Measurements from ENCODE around the gene TRPM3.
A peak's percentile ranks its signal among the peaks of the same experiment; 100 is the strongest.

Gene TRPM3

DNA sequence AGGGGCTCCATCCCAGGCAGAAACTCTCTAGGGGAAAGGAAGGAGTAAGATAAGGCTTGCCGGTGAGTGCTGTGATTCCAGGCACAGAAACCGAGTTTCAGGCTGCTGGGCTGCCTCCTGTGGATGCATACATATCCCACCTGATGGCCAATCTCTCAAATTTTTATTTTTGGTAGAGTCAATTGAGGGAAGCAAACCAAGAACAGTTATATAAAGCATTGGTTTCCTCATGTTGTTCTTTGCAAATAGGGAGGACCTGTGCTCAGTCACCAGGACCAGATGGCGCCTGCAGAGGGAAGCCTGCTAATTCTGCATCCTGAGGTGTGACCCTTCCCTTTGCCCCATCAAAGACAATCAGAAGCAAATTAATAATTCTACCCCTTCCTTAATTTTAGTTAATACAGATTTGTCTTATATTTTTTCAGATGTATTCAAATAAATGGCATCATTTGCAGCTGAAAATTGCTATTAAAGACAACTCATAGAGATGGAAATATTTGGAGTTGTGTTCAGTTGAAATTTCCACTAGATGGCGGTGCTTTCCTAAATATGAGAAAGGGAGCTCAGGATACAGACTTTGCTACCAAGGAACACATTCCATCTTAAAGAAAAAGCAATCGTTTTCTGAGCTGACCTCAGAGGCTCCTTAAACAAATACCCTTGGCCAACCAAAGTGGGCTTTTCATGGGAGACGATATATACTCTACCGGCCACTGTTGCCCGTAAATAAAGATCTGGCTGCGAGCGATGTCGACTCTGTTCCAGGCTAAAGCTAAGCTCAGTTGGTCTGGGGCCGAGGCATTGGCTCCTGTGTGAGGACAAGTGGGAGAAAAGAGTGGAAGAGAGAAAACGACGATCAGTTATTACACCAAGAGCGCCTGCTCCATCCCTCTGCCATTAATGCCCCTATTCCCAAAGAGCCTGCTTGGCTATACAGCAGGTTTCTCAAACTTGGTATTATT is 481.3 kb downstream of the TRPM3 start:
- DNase-seq, result peak; percentile 51 to 56

DNA sequence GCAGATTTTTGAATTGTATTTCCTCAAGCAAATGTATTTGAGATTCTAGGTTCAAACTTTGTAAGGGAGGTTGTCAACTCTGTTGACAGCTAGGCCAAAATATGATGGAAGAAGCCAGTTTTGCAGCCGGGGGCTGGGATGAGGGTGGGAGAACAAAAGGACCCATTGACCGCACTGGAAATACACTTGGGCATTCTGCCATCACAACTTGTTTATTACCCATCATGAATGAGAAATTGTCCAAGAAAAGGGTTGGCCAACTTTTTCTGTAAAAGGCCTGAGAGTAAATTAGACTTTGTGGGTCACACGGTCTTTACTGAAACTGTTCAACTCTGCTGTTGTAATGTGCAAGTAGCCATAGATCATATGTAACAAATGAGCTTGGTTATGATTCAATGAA is 485.6 kb downstream of the TRPM3 start:
- DNase-seq, result no peak

DNA sequence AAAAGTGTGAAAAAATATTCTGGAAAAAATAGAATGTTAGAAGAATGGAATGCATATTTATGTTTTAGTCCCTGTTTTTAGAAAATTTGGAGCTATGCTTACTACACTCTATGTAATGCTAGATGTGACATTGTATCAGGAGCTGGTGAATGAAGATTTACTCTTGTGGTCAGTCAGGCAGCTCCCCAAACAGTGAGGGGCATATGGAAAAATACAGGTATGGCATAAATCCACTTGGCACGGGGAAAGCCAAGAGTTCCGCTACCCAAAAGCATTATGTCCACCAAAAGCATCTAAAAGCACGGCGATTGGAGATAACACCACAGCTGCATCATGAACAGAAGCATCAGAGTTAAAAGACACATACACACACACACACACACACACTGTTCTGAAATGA is 486.7 kb downstream of the TRPM3 start:
- no peak for DNase-seq

DNA sequence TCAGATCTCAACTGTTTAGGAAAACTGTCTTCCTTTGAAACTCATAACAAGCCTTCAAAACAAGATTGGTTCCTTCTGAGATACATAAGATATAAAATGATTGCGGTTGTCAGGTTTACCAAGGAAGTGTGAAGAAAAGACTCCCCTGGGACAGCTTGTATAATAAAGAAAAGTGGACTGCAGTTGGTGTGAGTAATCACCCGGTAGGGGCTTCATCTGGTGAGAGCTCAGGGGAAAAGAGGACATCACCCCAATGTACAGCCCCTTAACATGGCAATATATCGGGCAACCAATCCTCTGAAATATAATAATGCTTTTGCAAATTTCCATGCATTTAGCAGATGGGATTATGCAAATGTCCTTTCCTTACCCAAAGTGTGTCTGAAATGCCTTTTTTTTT is 490.4 kb downstream of the TRPM3 start:
- DNase-seq, result no peak

DNA sequence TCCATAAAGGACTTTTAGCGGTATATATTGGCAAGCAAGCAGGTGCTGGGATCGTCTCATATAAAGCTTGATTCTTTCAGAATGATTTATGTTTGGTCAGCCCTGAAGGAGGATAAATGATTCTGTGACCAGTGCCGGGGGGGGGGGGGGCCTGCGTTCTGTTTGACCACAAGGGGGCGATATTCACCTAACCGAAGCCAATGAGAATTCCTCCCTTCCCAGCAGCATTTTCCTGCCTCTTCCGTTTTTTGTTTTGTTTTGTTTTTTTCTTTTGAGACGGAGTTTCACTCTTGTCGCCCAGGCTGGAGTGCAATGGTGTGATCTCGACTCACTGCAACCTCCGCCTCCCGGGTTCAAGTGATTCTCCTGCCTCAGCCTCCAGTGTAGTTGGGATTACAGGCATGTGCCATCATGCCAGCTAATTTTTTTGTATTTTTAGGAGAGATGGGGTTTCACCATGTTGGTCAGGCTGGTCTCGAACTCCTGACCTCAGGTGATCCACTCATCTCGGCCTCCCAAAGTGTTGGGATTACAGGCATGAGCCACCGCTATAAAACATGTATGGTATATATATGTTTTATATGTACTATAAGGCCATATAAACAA is 492.2 kb downstream of the TRPM3 start:
- DNase-seq, result peak; percentile 5 to 29

DNA sequence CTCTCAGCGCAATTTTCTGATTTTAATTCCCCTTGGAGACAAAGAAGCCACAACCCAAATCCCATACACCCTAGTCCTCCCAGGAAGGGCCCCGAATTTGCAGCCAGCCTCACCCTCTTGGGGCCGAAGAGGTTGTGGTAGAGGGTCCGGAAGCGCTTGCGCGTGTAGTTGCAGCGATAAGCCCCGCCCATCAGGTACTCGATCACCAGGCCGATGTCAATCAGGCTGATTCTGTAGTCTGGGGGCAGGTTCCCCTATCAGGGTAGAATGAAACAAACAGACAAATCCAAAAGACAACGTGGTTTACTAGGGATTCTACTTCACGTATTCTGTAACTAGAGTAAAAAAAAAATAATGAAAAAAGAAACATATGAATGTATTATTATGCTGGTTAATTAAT is 496.3 kb downstream of the TRPM3 start:
- DNase-seq, result no peak

DNA sequence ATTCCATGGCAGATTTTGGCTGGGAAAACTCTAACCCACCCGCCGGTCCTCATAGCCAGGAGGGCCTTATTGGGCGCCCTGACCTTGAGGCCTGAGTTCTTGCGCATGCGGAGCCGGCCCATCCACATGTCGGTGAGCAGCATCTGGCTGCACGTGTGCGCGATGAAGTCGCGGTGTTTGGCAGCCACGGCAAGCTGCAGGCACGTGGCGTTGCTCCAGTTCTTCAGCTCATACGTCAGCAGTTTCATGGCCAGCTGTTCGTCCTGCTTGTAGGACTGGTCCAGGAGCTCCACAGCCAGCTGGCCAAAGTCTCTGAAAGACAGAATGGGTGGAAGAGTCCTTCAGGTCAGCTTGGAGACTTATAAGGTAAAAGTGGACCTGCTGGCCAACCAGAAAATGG is 502.6 kb downstream of the TRPM3 start:
- no peak for DNase-seq

DNA sequence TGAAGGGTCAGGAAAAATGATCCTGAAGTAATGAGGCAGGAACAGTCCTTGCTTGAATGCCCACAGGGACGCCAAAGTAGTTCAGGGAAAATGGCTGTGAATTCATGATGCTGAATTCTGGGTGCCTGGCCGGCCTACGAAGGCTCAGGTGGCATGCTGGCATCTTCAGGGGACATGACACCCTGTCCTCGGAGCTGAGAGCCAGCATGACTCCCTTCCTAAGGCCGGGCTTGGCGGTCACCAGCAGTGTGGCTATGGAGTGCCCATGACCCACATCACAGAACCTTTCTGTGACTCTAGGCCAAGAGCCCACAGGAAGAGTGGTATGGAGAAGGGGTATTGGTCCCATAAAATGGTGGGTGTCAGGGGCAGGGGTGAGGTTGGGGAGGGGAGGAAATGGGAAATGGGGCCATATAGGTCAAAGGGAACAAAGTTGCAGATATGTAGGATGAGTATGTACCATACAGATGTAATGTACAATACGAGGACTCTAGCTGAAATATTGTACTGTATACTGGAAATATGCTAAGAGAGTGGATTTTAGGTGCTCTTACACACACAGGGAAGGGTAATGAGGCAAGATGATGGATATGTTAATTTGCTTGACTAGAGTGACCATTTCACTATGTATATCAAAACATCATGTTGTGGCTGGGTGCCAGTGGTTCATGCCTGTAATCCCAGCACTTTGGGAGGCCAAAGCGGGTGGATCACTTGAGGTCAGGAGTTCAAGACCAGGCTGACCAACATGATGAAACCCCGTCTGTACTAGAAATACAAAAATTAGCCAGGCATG is 504.2 kb downstream of the TRPM3 start:
- no peak for DNase-seq

DNA sequence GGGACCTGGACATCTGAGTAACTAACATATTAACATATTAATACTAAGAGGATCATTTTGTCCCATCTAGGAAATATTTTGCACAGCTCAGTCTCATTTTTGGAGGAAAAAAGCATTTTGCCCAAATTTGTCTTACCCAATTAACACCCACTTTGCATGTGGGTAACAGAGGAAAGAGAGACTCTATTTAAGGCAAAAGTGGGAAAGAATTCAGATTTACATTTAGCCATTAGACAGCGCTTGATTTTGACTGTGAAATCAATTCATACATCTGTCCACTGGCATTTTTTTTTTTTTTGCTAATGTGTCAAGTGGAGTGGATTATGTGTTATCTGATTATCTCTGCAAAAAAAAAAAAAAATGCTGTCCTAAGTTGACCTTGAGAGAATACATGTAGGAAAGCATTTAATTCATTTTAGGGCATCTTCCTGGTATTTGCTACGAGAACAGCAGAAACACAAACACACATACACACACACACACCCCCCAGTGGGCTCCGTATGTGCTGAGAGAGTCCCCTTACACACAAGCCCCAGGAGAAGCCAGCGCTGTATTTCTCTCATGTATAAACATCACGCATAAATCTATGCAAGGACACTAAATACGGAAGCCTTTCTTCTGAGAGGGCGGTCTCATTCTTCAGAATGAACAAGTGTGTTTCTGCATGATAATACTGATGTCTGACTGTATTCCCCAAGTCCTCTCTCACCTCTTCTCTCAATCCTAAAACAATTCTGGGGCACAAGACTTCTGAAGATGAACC is 505.0 kb downstream of the TRPM3 start:
- DNase-seq, result no peak

DNA sequence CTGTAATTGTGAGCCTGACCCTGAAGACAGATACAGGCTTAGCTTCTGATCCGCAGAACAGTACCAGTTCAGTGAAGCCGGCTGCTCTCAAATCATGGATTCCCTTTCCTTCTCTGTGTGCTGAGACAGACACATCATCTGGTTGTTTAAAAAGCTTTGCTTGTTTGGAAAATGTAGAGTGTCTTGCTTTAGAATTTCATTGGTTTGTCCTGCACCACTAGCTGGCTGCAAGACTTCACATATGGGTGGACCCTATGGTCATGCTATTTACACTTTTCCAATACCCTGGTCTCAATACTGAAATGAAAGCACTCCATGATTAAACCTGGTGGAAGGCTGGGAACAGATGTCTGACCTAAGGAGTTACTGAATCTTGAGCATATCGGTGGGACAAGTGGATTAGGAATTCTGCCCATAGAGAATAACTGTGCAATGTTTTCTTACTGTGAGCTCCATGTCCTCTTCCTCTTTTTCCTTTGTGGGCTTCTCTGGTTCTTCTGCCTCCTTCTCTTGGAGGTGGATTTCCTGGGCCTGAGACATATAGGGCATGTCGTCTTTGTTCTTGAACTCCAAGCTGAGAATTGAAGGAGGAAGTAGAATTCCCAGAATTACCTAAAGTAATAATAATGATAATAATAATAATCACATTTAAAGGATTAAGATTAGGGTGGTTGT is 505.8 kb downstream of the TRPM3 start:
- no peak for DNase-seq

DNA sequence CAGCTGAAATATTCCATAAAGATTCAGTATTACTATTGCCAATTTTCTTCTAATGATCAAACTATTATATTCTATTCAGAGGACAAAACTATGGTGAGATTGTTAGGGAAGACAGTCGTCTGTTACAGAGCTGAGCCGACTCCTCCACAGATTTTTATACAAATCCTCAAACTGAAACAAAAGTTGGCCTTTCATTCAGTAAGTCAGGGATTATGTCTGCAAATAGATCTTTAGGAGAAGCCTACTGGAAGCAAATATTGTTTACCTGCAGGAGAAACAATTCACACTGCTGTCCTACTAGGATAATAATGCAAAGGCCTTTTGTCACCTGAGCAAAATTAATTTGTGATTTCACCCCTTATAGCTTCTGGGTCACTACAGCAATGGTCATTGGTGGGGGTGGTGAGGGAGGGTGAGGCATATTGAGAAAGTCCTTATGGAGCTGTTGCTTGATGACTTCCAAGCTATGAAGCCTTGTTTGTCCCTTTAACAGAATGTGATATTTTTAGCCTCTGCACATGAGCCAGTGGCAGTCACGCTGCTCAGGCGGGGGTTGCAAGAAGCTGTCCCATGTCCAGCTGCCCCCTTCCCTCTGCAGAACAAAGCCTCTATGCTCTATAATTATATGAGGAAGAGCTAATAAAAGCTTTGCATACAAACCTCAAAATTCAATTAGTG is 506.5 kb downstream of the TRPM3 start:
- peak in 1 of 2 experiments; percentile 3 for DNase-seq

DNA sequence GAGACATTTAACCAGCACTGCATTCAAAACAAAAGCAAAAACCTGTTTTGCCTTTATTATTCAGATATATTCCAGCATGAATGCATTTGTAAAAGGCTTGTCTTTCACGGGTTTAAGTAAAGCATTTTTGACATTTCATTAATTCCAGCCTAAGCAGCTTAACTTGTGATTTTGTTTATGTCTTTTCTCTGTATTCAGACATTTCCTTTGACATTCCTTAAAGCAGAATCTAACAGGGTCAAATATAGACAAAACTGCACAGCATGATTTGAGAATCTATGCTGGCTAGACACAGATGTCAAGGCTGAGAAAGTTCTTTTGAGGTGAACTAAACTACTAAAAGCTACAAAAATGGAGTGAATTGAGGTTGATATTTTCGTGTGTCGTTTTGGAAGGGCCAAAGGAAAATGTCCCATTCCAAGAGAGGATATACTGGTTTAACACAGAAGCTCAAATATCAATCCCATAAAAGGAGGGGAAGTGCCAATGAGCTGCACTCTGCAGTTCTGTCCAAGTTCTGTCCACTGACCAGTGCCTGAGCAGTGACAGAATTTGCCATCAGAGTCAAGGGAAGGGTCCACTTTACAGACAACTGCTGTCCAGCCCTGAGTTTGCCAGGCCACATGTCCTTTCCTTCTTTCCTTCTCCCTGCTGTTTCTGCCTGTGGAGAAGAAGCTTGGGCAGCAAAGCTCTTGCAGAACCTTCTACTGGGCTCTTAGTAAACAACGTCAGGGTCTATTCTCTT is 508.2 kb downstream of the TRPM3 start:
- no peak for DNase-seq

DNA sequence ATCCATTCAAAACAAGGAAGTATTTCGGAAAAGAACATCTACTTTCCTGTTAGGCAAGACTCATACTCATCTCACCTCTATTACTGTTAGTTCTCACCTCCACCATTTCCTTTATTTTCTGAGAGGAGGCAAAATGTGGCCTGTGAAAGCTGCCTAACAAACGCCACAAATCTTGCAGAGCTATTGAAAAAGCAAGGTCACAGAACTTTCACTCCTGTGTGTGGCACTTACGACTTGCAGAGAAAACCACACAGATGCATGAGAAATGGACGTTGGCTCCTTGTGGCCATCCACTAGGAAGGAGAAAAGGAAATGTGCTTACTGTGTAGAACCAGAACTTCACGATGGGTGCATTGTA is 511.2 kb downstream of the TRPM3 start:
- no peak for DNase-seq

DNA sequence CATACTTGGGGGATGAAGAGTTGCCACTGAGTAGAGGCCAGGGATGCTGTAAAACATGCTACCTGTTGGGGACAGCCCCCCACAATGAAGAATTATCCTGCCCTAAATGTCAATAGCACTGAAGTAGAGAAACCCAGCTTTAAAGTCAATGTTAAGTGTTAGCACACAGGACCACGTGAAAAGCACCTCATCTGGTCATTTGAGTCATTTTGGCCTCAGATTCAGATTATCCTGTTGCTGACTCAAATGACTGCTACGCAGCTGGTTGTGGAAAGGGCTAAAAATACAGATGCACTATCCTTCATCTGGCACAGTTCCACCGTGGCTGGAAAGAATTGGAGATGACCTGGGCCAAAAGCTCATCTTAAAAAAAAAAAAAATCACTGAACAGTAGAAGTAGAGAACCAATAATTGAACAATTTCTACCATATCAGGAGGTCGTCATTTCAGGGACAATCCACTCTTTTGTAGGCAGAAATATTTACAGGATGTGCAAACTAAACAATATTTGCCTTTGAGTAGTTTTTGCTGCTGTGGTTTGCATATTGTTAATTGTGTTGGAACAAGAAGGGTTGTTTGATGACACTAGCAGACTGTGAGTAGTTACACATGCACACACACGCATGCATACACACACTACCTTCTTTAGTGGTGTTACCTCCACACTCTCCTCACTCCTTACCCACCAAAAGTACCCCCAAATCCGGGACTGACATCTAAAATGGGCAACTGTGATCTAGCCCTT is 511.7 kb downstream of the TRPM3 start:
- DNase-seq, result no peak

DNA sequence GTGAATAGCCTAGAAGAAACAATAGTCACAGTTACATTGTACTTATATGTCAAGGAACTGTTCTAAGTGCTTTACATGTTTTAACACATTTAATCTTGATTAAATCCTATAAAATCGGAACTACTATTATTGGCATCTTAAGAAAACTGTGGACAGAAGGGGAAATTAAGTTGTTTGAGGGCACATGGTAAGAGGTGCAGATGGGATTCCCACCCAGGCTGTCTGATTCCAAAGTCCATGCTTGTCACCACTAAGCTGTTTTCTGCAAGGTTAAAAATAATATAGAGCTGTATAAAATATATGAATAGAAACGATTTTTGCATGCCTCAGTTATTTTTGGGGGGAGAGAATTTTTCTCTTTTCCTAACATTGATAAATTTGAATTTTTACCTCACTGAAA is 512.4 kb downstream of the TRPM3 start:
- DNase-seq, result no peak

DNA sequence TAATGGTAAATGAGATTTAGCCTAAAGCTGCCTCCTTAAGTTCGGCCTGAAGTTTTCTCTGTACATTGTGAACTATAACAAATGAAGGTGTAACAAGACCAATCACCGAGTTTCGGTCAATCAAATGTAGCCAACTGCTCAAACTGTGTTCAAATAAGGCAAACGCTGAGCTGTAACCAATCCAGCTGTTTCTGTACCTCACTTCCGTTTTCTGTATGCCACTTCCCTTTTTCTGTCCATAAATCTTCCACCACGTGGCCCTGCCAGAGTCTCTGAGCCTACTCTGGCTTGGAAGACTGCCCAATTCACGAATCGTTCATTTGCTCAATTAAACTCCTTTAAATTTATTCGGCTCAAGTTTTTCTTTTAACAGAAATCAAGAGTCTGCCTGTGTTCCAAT is 513.5 kb downstream of the TRPM3 start:
- DNase-seq, result peak in 1 of 2 experiments; percentile 27

DNA sequence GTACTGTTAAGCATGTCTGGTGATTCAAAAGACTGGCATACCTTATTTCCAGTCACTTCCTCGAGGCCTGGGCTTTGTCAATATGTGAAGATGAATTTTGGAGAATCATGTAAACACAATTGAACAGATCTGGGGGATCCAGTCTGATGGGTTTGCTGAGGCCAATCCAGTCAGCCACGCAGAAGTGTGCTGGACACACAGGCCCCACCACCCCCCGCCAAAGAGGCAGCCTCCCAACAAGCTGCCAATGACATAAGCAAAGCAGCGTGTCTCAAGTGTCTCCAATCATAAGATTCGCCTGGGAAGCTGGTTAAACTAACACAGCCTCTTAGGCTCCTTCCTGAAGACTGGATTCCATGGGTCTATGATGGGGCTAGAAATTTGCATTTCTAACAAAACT is 514.1 kb downstream of the TRPM3 start:
- no peak for DNase-seq

DNA sequence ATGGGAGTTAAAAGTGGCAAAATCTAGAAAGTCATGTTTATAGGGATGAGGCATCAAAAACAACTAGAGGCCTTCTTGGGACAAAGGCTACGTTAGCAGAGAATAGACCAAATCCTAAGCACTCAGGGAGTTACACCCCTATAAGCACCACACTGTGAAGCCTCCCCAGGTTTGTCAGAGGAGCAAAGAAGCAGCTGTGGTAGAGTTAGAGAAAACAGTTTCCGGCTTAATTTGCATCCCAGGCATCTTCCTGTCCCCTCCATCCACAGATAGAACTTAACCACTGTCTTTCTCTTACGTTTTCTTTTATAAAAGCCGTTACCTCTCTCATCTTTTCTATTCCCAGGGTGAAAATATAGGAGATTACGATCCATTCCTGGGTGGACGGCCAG is 518.4 kb downstream of the TRPM3 start:
- no peak for DNase-seq

DNA sequence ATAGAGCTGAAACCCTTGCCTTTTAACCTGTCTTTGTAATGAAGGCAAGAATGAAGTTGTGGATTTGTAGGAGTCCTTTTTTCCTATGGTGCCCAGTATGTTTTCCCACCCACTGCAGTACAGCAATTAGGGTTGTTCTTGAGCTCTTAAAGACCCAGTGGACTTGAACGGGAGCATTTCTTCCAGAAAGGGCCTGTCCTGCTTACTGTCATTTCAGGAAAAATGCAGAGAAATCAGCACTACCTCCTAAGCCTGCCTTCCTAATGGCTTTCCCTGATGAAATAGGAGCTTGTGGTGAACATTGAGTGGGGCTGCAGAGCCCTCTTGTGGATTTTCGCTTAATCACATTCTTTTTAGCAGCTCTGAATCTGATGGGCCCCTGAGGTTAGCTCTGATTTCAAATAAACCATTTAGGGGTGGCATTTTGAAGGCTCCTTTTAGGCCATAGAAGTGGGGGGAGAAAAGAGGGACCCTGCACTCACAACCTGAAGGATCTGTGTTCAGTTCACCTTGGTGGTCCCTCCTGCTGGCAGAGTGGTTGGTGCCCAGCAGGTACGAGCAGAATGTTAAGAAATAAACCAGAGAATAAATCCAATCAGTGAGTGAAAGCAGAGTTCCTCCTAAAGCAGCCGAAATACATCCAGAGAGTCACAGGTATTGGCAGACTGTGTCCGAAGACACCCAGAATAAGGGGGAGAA is 519.0 kb downstream of the TRPM3 start:
- peak; percentile 74 to 77 for DNase-seq

Data from NCI-H2081 (cell line).